DMS79 (cell line): ENCODE measurements around the gene RASAL2.

Experiments
- DNase-seq: peaks from one replicate; lab custom pipeline; 2025; lab: John Stamatoyannopoulos, UW

Gene RASAL2

DNA sequence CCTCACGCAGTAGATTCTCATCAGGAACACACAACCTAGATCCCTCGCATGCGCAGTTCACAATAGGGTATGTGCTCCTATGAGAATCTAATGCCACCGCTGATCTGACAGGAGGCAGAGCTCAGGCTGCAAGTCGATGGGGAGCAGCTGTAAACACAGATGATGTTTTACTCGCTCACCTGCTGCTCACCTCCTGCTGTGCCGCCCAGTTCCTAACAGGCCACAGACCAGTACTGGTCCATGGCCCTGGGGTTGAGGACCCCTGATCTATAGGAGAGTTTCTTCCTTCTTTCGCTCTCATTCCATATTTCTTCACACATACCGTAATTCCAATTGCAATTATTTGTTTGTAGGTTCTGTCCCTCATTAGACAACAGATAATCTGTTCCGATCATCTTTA lies 299.5 kb downstream of the RASAL2 start:
- DNase-seq = no peak

DNA sequence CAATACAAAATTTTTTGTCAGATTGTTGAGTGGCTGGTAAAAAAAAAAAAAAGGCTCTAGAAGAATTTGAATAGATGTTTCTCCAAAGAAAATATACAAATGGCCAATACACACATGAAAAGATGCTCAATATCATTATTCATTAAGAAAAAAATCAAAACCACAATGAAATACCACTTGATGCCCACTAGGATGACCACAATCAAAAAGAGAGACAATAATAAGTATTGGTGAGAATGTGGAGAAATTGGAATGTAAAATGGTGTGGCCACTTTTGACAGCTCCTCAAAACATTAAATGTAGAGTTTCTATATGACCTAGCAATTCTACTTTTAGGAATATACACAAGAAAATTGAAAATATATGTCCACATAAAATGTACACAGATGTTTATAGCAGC lies 302.9 kb downstream of the RASAL2 start:
- no peak for DNase-seq

DNA sequence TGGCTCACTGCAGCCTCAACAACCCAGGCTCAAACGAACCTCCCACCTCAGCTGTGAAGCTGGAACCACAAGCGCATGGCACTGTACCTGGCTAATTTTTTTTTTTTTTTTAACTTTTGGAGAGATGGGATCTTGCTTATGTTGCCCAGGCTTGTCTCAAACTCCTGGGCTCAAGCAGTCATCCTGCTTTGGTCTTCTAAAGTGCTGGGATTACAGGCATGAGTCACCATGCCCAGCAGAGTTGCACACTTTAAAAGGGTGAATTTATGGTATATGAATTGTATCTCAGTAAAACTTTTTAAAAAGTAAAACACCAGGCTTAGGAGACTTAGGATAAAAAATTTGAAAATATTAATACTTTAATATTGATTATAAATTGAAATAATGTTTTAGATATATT lies 303.8 kb downstream of the RASAL2 start:
- no peak for DNase-seq

DNA sequence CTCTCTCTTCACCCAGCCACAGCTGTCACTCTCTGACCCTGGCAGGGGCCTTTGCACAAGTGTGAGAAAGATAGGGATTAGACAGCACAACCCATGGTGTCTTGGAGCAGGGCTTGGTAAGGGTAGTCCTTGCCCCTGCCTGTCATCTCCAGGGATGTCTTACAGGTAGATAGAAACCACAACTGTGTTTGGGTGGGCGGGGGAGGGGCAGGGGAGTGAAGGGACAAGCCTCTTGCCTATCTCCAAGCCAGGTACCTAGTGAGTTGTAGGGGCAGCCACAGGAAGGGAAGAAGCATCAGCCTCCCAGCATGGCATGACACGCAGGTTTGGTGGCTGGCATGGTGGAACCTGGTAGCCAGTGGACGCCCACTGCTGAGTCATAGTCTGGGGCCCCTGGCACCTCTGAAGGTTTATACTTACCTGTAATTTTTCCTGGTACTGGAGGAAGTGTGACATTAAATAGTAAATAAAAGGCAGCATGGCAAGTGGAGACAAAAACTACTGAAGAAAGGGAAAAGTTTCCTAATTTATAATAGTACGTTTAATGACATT lies 305.3 kb downstream of the RASAL2 start:
- DNase-seq = no peak

DNA sequence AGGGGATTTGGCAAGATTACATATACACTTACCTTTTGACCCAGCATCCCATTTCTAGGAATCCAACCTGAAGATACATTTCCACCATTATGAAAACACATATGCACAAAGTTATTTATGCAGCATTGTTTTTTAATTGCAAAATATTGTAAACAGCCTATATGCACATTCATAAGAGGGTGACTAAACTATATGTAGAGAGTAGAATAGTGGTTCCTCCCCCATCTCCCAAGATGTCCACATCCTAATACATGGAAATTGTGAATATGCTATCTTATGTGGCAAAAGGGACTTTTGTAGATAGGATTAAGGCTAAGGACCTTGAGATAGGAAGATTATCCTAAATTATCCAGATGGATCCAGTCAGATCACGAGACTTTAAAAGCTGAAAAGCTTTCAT lies 311.2 kb downstream of the RASAL2 start:
- DNase-seq = no peak

DNA sequence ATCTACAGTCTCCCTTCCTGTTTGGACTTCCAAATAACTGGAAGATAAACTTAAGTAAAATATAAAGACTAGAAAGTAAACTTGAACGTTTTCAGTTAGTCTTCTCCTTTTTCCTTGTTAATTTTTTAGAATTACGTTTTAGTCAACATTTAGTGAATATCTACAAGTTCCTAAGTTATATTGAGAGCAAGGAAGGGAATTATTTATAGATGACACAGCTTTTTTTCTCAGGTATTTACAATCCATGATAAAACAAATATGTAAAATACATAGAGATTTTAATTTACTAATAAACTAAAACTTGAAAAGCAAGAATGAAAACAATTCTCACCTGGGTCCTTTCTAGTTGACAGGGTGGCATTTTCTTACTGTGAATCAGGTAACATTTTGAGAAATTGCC lies 313.3 kb downstream of the RASAL2 start:
- DNase-seq = no peak

DNA sequence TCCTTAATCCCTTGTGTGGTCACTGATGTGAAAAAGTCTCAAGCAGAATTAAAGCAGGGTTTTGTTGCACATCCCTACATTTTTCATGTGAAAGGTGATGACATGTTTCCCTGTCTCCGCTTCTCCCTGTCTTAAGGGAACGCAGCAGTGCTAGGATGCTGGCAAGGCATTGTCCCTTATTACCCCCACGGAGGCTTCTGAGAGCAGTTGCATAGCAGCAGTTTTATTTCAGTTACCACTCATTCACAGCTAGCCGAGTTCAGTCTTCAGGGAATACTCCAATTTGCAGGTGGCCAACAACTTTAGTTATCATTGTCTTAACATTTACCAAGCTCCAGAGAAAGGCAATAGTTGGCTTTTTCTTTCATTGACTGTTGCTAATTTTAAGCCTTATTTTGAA lies 313.8 kb downstream of the RASAL2 start:
- DNase-seq = no peak

DNA sequence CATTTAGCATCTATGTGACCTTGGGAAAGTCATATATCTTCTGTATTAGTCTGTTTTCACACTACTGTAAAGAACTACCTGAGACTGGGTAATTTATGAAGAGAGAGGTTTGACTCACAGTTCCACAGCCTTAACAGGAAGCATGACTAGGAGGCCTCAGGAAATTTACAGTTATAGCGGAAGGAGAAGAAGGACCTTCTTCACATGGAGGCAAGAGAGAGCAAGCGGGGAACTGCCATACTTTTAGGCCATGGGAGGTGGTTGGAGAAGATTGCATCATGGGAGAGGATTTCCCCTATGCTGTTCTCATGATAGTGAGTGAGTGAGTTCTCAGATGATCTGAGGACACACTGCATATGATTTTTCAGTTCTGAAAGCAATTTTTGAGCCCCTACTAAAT lies 315.0 kb downstream of the RASAL2 start:
- no peak for DNase-seq

DNA sequence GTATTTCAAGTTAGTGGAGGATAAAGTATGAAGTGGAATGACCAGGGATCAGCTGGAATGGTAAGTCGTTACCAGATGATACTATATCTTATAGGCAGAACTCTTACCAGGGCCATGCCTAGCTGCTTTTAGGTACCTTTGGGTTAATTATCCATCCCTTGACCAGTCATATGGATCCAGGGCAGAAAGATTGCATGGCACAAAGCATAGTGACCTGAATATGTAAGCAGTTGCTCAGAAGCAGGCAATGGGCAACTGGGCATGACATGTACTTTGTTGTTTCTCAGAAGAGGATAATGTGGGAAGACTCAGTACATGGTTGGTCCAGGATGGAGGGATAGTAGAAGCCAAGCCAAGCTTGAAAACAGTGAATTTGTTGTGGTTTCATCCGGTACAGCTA lies 315.6 kb downstream of the RASAL2 start:
- DNase-seq = no peak

DNA sequence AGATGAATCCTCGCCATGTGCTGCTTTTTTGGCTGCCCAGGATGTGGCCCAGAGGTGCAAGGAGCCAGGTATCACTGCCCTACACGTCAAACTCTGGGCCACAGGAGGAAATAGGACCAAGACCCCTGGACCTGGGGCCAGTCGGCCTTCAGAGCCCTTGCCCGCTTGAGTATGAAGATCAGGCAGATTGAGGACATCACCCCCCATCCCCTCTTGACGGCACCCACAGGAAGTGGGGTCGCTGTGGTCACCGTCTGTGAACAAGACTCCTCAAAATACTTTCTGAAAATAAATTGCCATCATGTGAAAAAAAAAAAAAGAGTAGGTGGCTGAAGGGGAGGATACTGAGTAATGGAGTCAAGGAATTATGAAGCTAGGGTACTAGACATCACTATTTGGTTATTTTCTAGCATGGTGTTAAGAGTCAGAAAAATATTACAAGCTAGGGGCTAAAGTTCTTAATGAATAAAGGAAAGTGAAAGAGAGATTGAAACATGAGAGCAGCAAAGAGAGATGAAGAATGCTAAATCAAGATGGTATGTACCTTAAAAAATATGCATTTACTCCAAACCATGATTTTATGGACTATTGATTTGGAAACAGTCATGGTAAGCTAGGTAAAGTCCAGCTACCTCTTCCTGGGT lies 318.0 kb downstream of the RASAL2 start:
- no peak for DNase-seq

DNA sequence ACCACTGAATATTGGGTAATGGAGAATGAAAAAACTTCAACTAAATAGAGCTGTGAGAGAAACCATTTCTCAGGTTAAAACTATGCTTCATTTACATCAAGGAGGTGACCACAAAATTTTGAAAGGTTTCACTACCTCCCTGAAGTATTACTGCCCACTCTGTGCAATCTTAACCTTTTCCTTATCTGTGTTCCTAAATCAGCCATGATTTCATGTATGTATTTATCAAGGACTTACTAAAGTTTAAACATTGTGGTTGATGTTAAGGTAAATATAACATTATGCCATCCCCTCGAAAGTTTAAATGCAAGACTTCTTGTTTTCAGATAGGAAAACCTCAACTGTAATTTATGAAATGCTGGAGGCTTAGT lies 318.5 kb downstream of the RASAL2 start:
- DNase-seq = no peak

DNA sequence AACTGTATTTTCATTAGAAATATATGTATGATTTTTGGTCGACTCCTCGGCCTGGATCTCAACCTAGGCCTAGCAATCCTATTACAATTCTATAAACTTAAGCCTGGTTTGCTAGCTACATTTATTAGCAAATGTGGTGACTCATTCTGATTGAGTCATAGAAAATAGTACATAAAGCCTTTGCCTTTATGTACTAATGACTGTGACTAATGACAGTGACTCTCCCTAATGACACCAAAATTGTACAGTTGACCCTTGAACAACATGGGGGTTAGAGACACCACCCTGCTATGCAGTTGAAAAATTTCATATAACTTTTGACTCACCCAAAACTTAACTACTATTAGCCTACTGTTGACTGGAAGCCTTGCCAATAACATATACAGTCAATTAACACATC lies 324.0 kb downstream of the RASAL2 start:
- no peak for DNase-seq

DNA sequence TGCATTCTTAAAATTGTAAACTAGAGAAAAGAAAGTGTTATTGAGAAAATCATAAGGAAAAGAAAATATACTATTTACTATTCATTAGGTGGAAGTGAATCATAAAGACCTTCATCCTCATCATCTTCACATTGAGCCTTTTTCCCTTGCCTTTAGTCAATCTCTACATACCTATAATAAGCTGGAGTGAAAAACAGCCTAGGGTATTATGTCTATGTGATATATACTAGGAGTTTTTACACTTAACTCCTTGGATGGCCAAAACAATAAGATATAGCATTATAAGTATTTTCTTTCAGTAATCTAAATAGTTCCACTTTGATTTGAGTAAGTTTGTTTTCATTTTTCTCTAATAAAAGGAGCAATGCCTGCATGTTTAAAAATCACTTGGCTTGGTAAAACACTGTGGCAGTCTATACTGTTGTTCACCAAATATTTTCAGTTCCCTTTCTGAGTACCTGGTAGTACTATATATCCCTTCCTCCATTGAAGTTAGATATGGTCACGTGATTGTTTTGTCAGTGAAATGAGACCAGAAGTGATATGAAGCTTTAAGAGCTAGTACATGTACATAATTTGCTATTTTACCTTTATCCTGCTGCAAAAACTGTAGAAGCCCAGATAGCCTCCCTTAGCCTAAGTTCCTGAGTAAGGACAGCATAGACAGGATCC lies 324.5 kb downstream of the RASAL2 start:
- DNase-seq = no peak

DNA sequence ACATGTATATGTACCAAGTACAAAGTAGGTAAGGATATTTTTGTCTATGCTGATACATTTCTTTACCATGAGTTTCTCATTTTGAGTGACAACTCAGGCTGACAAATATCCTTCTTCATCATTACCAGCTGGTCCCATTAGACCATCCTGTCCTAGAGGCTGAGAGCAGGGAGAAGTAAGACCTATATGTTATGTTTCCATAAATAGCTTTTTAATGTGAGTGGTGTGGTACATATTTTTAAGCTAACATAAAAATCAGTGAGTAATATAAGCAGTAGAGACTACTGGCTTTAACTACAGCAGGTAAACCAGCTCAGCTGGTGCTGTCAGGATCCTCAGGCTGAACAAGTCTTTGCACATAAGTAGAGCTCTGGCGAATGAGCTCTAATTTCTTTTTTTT lies 340.5 kb downstream of the RASAL2 start:
- no peak for DNase-seq

DNA sequence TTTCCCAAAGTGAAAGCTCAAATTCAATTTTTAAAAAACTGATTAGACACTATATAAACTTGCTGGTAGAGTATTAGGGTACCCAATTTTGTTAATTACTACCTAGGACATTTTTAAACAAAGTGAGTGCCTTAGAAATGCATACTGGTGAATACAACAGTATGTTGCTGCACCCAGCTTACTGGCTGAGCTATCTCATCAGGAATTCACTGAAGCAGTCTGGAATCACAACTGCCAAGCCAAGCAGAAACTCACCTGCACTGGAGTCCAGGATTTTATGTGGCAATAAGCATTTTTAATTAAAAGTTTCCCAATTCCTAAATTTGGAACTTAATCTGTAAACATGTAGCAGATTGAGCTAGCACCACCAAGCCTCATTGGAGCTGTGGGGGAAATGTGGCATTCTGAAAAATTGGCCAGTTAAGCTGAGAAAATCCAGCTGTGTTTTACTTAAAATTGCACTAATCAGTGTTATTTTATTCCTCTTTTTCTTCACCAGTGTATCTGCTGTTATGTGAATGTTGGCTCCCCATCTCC lies 341.1 kb downstream of the RASAL2 start:
- DNase-seq = no peak

DNA sequence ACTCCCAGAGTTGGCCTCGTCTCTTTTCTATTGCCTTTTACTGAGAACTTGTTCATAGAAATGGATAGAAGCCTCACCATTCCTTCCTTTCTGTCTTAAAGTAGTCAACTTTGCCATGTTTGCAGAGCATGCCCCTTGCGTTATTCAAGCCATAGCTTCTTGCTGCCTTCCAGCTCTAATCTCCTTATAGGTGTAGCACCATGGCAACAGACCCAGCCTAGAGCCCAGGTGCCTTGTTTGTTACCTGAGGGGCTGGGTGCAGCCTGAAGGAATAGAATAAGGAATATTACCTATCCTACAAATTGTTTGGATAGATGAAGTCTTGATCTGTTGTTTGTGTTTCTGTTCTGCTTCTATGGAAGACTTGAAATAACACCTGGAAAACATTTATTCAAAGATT lies 343.0 kb downstream of the RASAL2 start:
- DNase-seq = no peak

DNA sequence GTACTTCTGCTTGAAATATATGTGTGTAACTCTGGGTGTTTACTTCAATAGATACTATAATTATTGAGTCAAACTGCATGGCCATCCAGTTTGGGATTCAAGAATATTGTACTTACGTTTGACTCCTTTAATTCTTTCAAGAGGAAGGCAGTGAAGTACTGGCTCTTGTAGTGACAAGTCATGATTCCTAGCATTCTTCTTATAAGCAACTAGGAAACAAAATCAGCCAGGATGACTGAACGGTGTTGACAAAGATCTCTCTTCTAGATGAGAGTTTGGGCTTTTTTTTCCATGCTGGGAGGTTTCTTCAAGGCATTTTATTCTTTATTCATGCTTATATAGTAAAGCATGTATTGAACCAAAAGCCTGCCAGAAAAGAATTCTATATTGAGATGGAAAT lies 344.5 kb downstream of the RASAL2 start:
- no peak for DNase-seq

DNA sequence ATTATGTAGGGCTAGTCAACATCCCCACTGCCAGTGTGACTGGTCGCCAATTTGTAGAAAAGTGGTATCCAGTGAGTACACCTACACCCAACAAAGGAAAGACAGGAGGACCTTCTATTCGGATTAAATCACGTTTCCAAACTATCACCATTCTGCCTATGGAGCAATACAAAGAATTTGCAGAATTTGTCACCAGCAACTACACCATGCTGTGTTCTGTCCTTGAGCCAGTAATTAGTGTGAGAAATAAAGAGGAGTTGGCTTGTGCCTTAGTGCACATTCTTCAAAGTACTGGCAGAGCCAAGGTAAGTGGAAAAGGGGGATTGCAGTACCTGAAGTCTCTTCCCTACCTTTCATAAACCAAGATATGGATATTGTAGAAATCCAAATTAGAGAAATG lies 349.0 kb downstream of the RASAL2 start:
- DNase-seq = no peak

DNA sequence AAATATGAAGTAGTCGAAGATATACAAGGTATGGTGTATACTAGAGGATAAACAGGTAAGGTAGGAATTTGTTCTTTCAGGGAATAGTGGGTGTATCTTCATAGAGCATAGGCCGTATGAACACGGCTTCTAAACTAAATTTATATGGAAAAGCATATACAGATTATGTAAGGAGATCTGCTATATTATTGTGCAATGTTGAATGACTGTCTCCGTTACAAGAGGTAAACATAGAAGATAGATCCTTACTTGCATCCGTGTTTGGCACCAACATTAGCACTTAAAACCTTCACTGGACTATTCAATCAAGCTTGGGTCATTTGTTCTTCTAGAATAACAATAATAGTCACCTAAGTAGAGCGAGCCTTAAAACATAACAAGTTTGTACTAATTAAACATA lies 357.0 kb downstream of the RASAL2 start:
- DNase-seq = no peak

DNA sequence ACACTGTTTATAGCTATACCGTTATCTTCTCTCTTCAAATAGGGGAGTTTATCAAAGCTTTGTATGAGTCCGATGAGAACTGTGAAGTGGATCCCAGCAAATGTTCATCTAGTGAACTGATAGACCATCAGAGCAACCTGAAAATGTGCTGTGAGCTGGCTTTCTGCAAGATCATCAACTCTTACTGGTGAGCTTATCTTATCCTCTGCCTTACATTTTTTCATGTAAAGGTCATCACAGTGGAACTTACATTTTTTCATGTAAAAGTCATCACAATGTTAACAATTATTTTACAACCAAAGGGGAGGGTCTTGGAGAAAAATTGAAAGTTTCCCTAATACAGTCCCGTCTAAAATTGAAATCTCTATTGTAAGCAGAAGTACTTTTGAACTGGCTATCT lies 357.6 kb downstream of the RASAL2 start:
- DNase-seq = no peak

DNA sequence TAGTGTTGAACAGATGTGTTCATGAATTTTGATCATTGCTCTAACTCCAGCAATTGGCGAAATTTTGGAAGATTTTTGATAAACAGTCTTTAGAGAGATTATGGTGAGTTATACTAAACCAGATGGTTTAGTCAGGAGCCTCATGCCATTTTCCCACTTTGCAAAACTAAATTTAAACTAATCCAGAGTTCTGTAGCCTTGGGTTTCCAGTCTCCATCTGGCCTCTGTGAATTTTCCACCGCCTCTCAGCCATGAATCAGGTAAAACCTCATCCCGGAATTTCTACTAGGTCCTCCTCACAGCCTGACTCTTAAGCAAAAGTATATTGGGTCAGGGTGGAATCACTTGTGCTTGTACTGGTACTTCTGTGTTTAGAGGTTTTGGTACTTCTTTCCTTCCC lies 358.1 kb downstream of the RASAL2 start:
- no peak for DNase-seq

DNA sequence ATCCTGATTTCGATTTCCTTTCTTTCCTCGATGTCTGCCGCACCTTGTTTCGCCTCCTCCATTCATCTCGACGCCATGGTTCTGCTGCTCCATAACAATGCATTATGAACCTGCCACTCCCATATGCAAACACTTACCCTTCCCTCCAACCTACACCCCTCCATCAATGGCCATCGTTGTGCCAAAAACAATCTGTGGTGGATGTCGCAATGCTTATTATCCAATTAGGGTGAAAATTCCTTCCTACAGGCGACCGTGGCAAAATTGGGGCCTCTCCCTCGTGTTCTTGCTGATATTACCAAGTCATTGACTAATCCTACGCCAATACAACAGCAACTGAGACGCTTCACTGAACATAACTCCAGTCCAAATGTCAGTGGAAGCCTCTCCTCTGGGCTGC lies 362.6 kb downstream of the RASAL2 start:
- no peak for DNase-seq

DNA sequence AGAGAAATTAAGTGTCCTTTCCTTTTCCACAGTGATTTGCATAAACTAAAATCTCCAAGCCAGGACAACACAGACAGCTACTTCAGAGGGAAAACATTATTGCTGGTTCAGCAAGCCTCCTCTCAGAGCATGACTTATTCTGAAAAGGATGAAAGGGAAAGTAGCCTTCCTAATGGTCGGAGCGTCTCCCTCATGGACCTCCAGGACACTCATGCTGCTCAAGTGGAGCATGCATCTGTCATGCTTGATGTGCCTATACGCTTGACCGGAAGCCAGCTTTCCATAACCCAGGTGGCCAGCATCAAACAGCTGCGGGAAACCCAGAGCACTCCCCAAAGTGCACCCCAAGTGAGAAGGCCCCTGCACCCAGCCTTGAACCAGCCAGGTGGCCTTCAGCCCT lies 363.7 kb downstream of the RASAL2 start:
- peak; percentile 77 for DNase-seq

DNA sequence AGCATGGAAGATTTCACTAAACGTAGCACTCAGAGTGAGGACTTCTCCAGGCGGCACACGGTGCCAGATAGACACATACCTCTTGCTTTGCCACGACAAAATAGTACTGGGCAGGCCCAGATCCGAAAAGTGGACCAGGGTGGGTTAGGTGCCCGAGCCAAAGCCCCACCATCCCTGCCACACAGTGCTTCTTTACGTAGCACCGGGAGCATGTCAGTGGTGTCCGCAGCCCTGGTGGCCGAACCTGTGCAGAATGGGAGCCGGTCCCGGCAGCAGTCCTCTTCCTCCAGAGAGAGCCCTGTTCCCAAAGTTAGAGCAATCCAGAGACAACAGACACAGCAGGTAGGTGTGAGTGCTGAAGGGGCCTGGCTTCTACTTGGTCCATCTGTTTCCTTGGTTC lies 364.3 kb downstream of the RASAL2 start:
- no peak for DNase-seq
